ENCODE results near the gene SRRD.

The SRRD gene

DNA sequence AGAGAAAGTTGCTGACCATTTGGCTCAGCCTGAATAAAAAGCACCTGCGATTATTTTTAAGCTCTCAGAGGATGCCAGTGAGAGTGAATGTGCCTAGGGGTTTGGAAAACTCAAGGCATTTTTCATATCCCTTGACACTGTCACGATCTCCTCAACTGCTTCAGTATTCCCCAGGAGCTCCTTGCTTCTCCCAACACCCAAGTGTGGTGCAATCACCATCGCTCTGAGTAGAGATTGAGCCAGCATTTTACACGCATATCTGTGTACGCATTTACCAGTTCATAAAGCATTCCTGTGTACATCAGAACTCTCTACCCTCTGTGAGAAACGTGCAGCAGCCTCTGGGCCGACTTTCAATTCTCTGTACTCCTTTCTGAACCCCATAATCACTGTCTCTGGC lies 1.3 kb downstream of the SRRD start:
- TF ChIP-seq, protein P1, sequence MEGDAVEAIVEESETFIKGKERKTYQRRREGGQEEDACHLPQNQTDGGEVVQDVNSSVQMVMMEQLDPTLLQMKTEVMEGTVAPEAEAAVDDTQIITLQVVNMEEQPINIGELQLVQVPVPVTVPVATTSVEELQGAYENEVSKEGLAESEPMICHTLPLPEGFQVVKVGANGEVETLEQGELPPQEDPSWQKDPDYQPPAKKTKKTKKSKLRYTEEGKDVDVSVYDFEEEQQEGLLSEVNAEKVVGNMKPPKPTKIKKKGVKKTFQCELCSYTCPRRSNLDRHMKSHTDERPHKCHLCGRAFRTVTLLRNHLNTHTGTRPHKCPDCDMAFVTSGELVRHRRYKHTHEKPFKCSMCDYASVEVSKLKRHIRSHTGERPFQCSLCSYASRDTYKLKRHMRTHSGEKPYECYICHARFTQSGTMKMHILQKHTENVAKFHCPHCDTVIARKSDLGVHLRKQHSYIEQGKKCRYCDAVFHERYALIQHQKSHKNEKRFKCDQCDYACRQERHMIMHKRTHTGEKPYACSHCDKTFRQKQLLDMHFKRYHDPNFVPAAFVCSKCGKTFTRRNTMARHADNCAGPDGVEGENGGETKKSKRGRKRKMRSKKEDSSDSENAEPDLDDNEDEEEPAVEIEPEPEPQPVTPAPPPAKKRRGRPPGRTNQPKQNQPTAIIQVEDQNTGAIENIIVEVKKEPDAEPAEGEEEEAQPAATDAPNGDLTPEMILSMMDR (conservative IDR thresholded peaks at IDR 0.05), result no peak
- H3K27ac ChIP-seq, result no peak overlapping the region; the same call in 1 of the 2 replicates

DNA sequence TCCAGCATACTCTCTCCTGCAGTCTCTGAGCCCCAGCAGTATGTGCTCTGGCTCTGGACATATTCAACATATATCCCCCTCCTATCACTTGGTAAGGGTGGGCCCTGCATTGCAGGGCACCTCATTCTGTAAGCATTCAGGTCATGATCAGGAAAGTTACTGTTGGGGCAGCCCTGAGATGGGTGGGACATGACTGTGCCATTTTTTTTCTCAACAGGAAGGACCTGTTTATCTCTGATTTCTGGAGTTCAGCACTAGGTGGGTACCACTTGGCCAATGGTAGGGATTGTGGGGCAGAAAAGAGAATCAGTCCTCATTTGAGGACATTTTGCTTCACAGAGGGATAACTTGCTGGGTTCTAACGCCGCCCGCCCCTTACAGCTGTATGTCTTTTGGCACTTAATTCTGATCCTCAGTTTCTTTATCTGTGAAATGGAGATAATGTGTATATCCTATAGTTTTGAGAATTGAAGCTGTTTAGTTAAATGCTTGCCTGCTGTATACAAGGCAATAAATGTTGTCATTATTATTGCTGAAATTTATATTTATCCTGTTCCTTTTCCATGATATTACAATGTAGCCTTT lies 2.2 kb downstream of the SRRD start:
- TF ChIP-seq, protein P1 (conservative IDR thresholded peaks at IDR 0.05), result no peak
- H3K27ac ChIP-seq, result no peak overlapping the region

DNA sequence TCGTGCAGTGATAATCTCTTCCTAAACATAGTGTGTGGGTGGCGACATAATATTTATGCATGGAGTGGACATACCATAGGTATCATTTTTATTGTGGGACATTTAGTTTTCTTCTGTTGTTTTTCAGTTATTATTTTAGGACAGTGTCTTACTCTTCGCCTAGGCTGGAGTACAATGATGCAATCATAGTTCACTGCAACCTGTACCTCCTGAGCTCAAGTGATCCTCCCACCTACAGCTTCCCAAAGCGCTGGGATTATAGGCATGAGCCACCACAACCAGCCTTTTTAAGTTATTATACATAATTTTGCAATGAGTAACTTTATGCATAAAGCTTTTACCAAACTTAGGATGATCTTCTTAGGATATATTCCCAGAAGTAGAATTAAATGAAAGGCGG lies 2.7 kb downstream of the SRRD start:
- H3K27ac ChIP-seq, result no peak overlapping the region
- TF ChIP-seq, protein P1 (conservative IDR thresholded peaks at IDR 0.05), result no peak

DNA sequence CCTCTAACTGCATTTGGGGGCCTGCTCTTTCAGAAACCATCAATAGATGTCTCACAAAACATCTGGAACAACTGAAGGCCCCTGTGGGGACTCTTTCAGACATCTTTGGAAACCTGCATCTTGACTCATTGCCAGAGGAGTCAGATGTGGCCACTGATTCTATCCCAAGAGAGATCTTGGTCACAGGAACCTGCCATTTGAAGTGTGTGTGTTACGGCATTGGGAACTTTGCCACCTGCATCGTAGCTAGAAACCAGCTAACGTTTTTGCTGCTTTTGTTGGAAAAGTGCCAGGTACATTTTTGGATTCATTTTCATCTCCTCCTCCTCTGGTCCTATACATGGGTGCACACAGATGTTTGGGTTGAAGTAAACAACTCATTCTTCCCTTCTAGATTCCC lies 4.3 kb downstream of the SRRD start:
- TF ChIP-seq, protein P1 (conservative IDR thresholded peaks at IDR 0.05), result no peak
- H3K27ac ChIP-seq, result no peak overlapping the region

DNA sequence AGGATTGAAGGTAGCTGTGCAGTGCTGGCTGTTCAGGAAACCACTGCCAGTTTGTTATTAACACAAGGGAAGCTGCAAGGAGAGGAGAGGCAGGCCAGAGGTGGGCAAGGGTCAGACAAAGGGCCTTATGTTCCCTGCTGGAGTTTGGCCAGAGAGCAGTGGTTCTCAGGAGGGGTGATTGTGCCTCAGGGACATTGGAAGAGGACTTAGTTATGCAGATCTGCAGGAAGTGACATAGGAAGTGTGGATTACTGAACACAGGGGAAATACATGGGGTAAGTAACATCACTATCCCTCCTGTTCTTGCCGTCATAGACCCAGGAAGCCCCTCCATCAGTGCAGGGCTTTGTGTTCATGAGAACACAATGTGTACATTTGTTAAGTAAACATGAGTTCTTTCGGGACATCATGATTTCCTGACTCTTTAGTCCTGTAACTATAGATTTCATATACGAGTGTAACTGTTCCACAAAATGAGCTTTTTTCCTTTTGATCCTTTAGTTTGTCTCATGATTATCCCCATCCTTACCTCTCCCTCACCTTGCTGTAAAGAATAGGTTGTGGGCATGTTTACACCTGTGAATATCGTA lies 5.9 kb downstream of the SRRD start:
- TF ChIP-seq, protein P1 (conservative IDR thresholded peaks at IDR 0.05), result no peak
- H3K27ac ChIP-seq, result no peak overlapping the region

DNA sequence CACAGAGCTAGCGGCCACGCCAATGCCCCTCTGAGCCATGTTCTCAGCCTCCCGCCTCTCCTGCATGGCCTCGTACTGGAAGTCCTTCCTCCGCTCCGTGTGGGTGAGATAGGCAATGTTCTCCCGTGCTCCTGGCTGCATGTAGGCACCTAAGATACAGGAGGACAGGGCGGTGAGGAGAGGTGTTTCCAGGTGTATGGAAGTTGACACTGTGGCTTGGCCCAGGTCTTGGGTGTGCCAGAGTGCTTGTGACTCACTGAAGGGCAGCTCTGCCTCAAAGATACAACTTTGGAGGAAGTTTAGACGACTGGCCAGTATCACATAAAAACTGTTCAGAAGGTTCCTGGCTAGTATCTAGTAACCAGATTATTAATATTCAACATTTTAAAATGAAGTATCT lies 8.5 kb downstream of the SRRD start:
- TF ChIP-seq, protein P1 (conservative IDR thresholded peaks at IDR 0.05), result no peak
- no peak overlapping the region for H3K27ac ChIP-seq

DNA sequence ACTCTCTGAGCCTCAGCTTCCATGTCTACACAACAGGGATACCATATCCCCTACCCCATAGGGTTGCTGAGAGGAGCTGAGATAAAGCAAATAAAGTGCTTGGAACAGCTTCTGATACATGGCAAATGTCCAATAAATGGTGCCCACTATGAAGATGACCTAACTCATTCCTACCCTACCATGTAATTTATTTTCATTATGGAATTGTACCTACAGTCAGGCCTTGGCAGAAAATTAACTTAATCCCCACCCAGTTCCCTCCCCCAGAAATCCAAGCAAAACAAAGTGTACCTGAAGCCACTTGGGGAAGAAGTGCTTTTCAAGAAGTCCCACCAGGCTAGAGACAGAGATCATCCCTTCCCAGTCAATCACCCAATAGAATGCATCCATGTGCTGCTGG lies 10.8 kb downstream of the SRRD start:
- TF ChIP-seq, protein P1 (conservative IDR thresholded peaks at IDR 0.05), result no peak
- no peak overlapping the region for H3K27ac ChIP-seq
